IPS-11a (cell line): ENCODE measurements around the gene NR1I2.

ENCODE experiments used
- H3K4me3 ChIP-seq: one replicate; pipeline ENCODE4 v1.5.1; 2013; ENCODE audit warnings: low read depth, low read length, control low read depth

NR1I2 gene

GRCh38 chr3:119781330-119782198 lies at the start of gene NR1I2:
NR1I2 (plus strand) TSS chr3:119782101.
- no peak within 1 kb of the TSS for H3K4me3 ChIP-seq

GRCh38 chr3:119733812-119734211 lies 48.1 kb upstream of the NR1I2 start:
- no peak overlapping the region for H3K4me3 ChIP-seq

- H3K4me3 ChIP-seq: no peak overlapping the region
Measured at GRCh38 chr3:119738741-119739140, 43.2 kb upstream of the NR1I2 start.

- no peak overlapping the region for H3K4me3 ChIP-seq
Measured at GRCh38 chr3:119741657-119742590, 40.0 kb upstream of the NR1I2 start.

GRCh38 chr3:119743921-119744320 lies 38.0 kb upstream of the NR1I2 start:
- no peak overlapping the region for H3K4me3 ChIP-seq

GRCh38 chr3:119745942-119746341 lies 36.0 kb upstream of the NR1I2 start:
- no peak overlapping the region for H3K4me3 ChIP-seq

GRCh38 chr3:119746423-119746822 lies 35.5 kb upstream of the NR1I2 start:
- no peak overlapping the region for H3K4me3 ChIP-seq

GRCh38 chr3:119747357-119747756 lies 34.5 kb upstream of the NR1I2 start:
- H3K4me3 ChIP-seq: no peak overlapping the region

- H3K4me3 ChIP-seq: no peak overlapping the region
Measured at GRCh38 chr3:119748991-119749390, 32.9 kb upstream of the NR1I2 start.

- no peak overlapping the region for H3K4me3 ChIP-seq
Measured at GRCh38 chr3:119751423-119751822, 30.5 kb upstream of the NR1I2 start.

GRCh38 chr3:119759962-119760361 lies 21.9 kb upstream of the NR1I2 start:
- no peak overlapping the region for H3K4me3 ChIP-seq

- no peak overlapping the region for H3K4me3 ChIP-seq
Measured at GRCh38 chr3:119762876-119763275, 19.0 kb upstream of the NR1I2 start.

- H3K4me3 ChIP-seq: no peak overlapping the region
Measured at GRCh38 chr3:119763466-119763865, 18.4 kb upstream of the NR1I2 start.

- H3K4me3 ChIP-seq: no peak overlapping the region
Measured at GRCh38 chr3:119765239-119765638, 16.7 kb upstream of the NR1I2 start.

- H3K4me3 ChIP-seq: no peak overlapping the region
Measured at GRCh38 chr3:119767936-119768601, 13.8 kb upstream of the NR1I2 start.

GRCh38 chr3:119768668-119769393 lies 13.1 kb upstream of the NR1I2 start:
- H3K4me3 ChIP-seq: no peak overlapping the region

- H3K4me3 ChIP-seq: no peak overlapping the region
Measured at GRCh38 chr3:119769394-119770149, 12.3 kb upstream of the NR1I2 start.

- no peak overlapping the region for H3K4me3 ChIP-seq
Measured at GRCh38 chr3:119774444-119774843, 7.5 kb upstream of the NR1I2 start.

GRCh38 chr3:119776304-119776703 lies 5.6 kb upstream of the NR1I2 start:
- no peak overlapping the region for H3K4me3 ChIP-seq

GRCh38 chr3:119778176-119778575 lies 3.7 kb upstream of the NR1I2 start:
- H3K4me3 ChIP-seq: no peak overlapping the region
